GM18870 (cell line): Measurements from ENCODE around the gene EGR1.
"Not testable (repeated sequence)": the region's sequence is repeated elsewhere in the genome, so short reads cannot be mapped to it uniquely, and the experiment has no call there.

Experiments
- ATAC-seq: cut with Tn5 transposase; IDR thresholded peaks from one replicate; pipeline ENCODE4 v1.9.1; 2021; ENCODE audit warnings: moderate library complexity; ENCODE audit not compliant: unreplicated experiment

Gene EGR1

DNA sequence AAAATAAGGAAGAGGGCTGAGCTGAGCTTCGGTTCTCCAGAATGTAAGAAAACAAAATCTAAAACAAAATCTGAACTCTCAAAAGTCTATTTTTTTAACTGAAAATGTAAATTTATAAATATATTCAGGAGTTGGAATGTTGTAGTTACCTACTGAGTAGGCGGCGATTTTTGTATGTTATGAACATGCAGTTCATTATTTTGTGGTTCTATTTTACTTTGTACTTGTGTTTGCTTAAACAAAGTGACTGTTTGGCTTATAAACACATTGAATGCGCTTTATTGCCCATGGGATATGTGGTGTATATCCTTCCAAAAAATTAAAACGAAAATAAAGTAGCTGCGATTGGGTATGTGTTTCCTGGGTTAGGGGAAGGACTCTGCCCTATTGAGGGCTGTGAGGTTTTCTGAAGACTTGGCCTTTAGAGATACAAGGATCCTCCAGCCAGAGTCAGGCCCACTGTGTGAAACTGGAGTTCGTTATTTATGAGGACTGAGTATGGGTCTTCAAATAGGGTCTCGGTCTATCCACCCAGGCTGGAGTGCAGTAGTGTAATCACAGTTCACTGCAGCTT, 3.8 kb downstream of the EGR1 start:
- no peak for ATAC-seq

DNA sequence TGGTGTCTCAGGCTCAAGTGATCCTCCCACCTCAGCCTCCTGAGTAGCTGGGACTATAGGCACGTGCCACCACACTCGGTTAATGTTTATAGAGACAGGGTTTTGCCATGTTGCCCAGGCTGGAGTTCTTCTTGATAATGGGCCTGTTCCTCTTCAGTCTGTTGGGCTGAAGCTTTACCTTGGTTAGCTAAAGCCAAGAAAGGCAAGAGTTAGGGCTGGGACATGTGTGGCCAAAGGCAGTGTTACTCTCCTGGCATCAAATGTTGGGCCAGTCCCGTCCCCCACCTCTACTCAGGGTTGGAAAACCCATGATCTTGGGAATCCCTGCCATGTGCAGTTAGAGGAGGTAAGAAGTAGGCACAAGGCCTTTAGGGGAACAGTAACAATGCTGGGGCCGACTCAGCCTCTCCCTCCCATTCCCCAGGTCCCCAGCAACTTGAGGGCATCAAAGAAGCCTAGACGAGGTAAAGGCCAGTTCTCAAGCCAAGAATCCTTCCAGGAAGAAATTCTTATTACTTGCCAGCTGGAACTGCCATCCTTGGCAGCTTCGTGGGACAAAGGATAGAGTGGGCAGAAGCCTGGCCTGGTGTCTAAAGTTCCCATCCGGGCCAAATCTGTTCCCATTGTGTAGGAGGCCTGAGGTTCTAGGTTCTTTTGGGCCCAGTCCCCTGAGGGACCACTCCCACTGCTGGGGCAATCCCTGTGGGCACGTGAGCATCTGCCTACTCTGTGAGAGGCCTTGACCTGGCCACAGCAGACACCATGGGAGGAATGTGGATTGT, 4.5 kb downstream of the EGR1 start:
- ATAC-seq: no peak

DNA sequence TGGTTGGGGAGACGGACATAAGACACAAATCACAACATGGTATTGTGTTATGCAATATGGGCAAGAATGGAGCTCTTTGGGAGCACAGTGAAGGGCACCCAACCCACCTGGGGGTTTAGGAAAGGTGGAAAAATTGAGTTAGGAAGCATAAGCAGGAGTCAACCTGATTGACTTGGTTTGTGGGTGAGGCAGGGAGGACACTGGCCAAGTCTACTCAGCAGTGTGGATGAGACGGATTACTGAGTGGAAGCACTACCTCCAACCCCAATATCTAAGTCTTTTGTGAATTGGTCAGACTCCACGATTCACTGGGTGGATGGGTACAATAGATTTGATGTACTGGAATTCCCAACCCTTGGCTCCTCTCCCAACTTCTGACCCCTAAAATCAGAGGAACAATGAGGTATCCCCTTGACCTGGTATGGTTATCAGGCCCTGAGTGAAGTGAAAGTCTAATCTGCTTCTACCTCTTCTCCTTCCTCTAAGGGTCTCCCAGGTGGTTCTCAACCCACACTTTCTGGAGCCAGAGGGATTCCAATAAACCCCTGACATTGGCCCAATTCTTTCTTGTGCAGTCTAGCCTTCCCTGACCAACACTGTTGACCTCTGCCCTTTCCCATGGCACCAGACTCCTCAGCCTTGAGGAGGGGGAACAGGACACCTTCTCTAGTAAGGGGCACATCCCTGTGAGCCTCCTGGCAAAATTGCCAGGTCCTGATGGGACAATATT, 5.2 kb downstream of the EGR1 start:
- ATAC-seq: no peak

DNA sequence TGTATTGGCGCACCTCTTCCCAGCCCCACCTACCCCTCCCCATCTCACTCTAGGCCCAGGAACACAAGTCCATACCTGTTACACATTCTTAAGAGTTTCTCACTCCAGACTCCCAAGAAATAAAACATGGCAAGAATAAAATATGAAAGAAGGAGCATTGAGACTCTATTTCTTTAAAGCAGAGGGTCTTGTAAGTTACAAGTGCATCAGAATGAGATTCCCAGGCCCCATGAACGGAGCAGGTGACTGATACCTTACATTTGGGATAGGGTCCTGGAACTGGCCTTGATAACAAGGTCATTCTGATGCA, 5.7 kb downstream of the EGR1 start:
- no peak for ATAC-seq

DNA sequence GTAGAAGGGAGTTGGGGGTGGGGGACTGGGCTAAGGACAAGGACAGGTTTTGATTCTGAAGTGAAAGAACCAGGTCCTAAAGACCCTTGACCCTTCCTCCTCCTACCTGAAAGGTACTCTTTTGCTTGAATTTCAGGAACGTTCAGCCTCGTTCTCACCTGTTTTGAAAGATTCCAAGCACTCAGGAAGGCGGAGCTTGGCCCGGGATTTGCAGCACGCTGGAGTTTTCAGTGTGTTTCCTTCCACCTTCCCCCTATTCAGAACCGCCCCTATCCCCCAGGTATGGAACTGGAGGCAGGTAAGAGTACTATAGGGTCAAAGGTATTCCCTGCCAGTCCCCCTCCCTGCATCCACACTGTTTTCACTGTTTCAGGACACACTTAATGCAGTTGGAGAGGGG, 7.1 kb downstream of the EGR1 start:
- no peak for ATAC-seq

DNA sequence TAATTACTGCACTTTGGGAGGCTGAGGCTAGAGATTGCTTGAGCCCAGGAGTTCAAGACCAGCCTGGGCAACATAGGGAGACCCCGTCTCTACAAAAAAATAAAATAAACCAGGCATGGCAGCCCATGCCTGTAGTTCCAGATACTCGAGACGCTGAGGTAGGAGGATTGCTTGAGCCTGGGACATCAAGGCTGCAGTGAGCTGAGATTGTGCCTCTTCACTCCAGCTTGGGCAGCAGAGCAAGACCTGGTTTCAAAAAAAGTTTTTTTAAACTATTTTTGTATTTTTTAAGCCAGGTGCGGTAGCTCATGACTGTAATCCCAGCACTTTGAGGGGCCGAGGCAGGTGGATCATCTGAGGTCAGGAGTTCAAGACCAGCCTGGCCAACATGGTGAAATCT, 7.9 kb downstream of the EGR1 start:
- ATAC-seq: not testable (repeated sequence)

DNA sequence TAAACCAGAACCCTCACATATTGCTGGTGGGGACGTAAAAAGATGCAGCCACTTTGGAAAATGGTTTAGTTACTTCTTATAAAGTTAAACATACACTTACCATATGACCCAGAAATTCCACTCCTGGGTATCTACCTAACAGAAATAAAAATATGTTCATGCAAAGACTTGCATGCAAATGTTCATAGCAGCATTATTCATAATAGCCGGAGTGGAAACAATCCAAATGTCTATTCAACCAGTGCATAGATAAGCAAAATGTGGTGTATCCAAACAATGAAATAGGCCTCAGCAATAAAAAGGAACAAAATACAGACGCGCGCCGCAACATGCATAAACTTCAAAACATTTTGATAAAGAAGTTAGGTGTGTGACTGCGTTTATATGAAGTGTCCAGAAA, 11.6 kb downstream of the EGR1 start:
- ATAC-seq: no peak

DNA sequence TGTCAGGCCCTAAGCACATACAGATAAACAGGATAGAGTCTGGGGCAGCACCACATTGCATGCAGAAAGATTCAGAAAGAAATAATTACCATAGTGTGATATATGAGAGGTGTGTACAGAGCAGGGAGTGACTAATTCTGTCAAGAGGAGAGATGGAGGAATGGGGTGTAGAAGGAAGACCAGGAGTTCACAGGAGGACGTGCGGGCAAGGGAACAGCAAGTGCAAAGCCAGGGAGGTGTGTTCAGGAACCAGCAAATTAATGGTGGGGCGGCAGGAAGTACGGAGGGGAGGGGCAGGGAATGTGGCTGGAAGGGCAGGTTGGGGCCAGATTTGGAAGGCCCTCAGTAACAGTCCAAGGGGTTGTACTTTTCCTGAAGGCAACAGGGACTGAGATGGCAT, 17.4 kb downstream of the EGR1 start:
- no peak for ATAC-seq

DNA sequence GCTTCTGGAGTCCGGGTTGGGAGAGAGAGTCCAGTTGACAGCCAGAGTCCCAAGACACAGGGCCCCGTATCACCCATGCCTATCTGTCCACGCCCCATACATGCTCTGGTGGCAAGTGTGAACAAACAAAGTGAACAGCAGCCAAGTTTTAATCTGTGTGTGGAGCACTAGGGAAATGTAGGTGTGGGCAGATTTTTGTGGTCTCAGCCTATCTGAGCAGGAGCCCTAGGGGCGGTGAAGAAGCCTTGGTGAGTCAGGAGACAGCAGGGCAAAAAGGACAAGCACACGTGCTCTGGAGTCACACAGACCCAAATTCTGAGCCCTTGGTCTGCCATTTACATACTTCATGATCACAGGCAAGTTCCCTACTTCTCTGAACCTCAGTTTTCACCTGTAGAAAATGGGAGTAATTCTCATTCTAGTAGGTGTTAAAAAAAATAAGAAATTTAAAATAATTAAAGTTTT, 23.2 kb downstream of the EGR1 start:
- no peak for ATAC-seq

DNA sequence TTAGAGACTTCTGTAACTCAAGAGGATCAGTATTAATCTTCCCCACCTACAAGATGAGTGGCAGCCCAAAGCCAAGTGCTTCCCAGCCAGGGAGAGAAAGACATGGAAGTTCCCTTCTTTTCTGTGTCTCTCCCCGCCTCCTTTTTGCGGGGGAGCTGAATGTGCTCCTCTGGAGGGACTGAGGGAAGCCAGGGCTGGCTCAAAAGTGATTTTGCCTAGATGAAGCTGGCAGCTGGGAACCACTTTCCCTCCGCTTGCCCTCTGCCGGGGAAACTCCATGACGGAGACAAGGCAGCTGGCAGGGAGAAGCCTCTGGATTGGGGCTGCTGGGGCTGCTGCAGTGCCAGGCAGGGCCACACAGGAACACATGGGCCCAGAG, 24.4 kb downstream of the EGR1 start:
- ATAC-seq: no peak

DNA sequence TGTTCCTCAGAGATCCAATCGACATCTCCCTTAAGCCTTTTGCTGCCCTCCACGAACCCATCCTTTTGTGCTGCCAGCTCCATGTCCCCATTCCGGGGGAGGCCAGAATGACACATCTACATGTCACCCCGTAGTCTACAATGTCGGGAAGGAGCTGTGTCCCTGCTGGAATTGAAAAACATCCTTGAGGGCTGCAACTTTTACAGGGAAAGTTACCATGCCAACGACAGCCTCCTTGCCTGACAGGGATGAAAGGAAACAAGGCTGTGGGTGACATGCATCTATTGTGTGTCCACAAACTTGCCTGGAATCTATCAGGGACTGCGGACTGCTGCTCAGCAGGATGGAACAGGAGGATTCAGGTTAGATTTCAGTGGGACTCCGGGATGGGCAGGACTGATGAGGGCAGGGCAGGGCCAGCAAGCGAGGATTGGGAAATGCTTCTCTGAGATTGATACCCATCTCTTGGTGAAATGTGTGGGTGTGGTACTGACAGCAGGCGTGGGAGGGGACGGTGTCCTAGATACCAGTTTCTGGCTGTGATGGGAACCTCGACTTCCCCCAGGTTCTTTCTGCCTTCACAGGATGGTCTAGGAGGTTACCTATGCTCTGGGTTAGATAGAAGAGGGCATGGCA, 25.5 kb downstream of the EGR1 start:
- ATAC-seq: no peak

DNA sequence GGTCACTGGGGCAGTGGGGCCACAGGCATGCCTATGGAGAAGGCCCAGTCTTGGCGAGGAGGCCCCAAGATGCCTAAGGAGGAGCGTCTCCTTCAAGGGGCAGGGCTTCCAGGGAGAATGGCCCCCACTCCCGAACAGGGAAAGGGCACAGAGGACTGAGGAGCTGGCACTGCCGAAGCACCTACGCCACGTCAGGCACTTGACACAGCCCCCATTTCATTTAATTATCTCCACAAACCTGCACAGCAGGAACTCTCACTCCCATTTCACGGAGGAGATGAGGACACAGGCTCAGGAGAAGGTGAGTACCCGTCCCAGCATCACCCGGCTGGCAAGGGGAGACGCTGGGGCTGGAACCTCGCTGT, 26.0 kb downstream of the EGR1 start:
- no peak for ATAC-seq

DNA sequence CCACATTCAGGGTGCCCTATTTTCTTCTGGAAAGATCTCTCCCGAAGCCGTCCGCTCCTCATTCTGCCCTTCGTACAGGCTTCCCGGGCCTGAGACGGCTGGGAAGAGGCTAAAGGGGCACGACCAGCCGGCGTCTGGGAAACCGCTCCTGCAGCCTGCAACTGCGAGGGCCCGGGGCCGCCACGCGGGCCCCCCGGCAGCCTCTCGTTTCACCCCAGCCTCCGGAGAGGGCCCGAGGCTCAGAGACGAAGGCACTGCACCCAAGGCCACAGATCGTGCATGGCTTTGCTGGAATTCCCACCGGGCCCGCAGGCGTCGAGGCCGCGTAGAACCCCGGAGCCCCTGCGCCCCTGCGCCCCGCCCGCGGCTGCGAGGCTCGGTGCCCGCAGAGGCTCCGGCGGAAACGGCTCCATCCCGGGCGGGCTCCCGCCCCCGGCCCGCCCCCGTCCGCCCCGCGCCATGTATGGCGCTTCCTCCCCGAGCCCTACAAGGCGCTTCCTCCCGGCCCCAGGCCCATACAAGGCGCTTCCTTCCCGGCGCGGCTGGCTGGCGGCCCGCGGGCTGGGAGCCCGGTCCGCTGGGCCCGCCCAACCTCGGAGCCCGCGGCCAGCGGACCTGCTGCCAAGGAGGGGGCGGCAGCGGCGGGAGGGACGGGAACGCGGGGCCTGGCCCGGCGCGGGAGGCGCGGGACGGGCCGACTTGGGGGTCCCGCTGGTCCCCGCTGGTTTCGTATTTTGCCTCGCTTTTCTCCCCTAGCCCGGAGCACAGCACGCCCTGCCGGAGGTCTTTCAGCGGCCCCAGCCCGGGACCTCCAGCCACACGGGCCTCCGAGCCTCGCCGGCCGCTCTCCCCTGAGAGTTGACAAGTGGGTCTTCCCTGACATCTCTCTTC, 26.6 kb downstream of the EGR1 start:
- ATAC-seq: peak; percentile 76

DNA sequence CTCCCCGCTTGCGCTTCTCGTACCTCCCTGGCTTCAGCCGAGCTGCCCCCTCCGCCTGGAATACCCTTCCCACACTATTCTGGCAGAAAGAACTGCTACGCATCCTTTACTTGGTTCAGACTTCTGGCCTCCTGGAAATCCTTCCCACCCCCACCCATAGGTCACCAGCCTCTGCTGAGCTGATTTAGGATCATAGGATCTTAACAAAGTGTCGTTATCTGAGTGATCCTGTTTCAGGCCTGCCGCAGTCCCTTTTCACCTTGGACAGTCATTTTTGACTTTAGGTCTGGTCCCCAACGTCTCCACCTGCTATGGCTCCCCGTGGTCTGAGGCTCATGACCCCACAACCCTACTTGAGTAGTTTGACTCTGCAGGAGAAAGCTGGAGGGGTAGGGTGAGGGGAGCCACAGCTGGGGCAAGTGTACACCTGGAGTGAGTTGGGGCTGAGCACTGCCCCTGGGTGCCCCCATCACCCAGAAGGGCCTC, 27.3 kb downstream of the EGR1 start:
- ATAC-seq: no peak

DNA sequence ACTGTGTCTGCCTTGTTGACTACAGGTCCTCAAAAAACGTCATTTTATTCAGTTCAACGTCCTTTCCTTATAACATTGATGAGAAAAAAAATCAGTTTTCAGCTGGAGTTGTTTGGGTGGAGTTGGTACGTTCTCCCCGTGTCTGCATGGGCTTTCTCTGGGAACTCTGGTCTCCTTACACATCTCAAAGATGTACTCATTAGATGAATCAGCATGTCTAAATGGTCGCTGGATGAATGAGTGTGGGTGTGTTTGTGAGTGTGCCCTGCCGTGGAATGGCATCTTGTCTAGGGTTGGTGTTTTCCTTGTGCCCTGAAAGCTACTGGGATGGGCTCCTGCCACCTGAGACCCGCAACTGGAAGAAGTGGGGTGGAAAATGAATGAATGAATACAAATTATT, 30.1 kb downstream of the EGR1 start:
- no peak for ATAC-seq

DNA sequence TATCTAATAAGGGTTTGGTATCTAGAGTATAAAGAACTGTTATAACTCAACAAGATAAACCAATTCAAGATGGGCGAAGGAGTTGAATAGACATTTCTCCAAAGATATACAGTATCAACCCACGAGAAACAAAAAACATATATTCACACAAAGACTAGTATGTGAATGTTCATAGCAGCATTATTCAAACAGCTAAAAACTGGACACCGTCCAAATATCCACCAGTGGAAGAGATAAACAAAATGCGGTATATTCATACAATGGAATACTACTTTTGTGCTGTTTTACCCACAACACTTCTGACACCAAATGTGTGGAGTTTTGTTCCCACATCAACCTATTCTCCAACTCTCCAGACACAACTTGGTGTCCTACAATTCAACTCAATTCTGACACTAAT, 33.1 kb downstream of the EGR1 start:
- ATAC-seq: no peak

DNA sequence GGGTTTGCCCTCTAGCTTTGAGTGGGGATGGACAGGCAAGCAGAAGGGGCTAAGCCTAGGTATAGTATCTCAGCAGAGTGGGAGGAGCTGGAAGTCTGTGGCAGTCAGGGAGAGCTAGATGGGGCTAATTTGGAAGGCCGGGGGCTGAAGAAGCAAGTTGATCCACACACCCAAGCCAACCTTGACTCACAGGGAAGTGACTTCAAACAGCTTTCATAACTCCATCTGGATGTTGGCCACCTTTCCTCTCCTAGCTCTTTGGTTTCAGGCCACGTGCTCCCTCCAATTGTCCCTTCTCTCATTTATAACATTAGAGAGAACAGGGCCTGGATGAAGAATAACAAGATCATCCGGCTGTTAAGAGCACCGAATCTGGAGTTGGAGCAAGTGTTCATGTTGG, 36.8 kb downstream of the EGR1 start:
- no peak for ATAC-seq

DNA sequence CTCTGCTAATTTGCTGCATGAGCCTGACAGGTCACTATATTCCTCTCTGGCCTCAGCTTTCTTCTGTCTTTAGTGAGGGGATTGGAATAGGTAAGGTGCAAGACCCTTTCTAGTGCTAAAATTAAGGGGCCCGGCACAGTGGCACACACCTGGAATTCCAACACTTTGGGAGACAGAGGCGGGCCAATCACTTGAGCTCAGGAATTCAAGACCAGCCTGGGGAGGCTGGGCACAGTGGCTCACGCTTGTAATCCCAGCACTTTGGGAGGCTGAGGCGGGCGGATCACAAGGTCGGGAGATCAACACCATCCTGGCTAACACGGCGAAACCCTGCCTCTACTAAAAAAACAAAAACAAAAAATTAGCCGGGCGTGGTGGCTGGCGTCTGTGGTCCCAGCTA, 37.2 kb downstream of the EGR1 start:
- ATAC-seq: no peak

DNA sequence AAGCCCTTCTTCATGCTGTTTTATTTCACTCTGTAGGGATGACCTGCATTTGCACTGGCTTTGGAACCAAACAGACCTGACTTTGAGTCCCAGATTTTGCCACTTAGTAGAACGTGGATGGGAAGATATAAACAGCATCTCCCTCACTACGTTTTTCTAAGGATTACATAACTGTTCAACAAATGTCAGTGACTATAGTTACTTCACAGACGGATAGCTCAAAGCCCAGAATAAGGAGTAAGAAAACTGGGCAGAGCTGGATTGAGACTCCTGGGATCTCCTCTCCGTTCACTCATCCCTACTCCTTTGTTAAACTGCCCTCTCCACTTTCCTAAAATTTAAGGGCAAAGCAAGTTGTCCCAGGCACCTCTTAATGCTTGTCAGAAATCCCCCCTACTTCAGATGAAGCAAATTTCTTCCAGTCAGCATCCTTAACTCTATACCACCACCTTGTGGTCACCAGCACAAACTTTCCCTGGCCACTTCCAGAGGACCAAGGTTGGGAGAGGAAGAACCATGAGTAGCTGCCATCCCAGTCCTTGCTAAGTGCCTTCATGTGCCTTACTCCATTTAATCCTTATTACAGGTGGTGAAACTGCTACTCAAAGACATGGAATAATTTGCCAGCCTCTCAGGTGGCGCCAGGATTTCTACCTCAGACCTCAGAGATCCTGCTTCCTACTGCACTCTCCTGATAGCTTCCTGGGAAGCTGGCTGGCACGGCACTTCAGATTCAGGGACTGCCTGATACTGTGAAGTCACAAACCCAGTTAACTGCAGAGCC, 38.4 kb downstream of the EGR1 start:
- no peak for ATAC-seq

DNA sequence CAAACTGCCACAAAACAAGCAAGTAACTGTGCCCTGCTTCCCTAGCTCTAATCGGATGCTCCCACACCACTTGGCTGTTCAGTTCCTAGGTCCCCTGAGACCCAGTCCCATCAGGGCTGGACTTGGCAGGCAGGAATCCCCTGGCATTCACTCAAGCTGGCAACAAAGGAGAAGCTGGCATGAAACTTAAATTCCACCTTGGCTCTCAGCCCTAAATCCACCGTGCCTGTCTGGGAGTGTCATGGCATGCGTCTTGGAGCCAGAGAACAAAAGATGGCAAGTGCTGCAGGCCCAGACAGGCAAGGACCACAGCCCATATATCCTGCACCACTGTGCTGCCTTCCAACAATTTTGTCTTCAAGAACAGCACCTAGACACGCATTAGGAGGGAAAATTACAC, 39.5 kb downstream of the EGR1 start:
- ATAC-seq: no peak
